ENCODE results near the gene G6PD.
A peak's percentile ranks its signal among the peaks of the same experiment; 100 is the strongest.
"Not testable (repeated sequence)": the region's sequence is repeated elsewhere in the genome, so short reads cannot be mapped to it uniquely, and the experiment has no call there.

The G6PD gene

GRCh38 chrX:154546354-154547244 is at the start of gene G6PD:
Gene G6PD (minus strand): TSS chrX:154546846. CDS start chrX:154546155, 691 bp downstream.
- FAIRE-seq = no peak

- no peak for FAIRE-seq
Observed at GRCh38 chrX:154595559-154596249, 49.1 kb upstream of the G6PD start.

DNA sequence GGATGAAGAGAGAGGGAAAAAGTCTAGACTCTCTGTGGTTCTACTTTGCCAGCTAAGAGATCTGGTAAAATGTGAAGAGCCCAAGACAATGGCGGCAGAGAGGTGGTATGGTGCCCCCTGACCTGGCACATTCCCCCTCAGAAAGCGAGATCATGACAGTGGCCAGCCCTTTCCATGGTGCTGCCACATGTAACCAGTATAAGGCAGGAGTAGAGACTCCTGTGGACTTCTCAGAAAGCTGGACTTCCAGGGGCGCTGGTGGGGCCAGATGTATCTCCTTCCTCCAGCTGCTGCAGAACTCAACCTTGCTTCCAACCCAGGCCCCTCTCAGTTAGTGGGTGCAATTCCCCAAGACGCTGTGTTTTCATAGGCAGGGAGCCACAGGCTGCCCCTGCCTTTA is 47.8 kb upstream of the G6PD start:
- FAIRE-seq = no peak

GRCh38 chrX:154593201-154593600 is 46.6 kb upstream of the G6PD start:
- no peak for FAIRE-seq

- no peak for FAIRE-seq
Observed at GRCh38 chrX:154592505-154592904, 45.9 kb upstream of the G6PD start.

DNA sequence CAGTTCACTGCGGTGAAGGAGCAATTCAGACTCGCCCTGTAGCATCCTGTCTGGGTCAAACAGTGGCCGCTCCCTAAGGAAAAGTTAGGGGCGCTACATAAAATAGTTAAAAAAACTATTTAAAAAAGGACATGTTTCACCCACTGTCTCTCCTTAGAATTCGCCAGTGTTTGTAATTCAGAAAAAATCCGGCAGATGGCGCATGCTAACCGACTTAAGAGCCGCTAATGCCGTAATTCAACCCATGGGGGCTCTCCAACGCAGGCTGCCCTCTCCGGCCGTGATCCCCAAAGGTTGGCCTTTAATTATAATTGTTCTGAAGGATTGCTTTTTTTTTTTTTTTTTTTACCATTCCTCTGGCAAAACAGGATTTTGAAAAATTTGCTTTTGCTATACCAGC is 43.8 kb upstream of the G6PD start:
- FAIRE-seq = peak; percentile 16

DNA sequence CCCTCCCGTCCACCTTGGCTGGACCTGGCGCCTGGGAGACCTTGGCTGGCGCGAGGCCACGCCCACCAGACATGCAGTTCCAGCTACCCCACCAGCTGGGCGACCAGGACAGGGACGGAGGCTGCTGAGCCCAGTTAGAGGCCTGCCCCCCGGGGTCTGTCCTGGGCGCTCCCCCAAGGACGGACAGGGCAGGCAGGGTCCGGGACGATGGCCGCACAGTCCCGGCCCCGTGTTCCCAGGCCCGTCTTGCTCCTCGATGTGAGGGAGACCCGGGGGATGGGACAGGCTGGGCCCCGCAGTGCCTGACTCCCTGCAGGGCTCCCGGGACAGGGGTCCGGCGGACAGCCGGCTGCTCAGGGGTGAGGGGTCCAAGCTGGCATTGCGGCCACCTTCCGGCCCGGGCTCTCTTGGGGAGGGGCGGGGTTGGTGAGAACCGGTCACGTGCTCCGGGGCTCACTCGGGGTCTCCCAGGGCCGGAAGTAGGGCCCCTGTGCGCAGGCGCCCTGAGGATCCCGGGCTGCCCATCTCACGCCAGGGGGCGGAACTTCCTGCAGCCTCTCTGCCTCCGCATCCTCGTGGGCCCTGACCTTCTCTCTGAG is 38.0 kb upstream of the G6PD start, which contains the start of gene CTAG1A:
CTAG1A (plus strand) TSS at position 549 of the 599 bp plus-strand sequence. CDS start 74 bp downstream, outside the sequence.
- not testable (repeated sequence) for FAIRE-seq

- not testable (repeated sequence) for FAIRE-seq
Observed at GRCh38 chrX:154582994-154583393, 36.3 kb upstream of the G6PD start.

DNA sequence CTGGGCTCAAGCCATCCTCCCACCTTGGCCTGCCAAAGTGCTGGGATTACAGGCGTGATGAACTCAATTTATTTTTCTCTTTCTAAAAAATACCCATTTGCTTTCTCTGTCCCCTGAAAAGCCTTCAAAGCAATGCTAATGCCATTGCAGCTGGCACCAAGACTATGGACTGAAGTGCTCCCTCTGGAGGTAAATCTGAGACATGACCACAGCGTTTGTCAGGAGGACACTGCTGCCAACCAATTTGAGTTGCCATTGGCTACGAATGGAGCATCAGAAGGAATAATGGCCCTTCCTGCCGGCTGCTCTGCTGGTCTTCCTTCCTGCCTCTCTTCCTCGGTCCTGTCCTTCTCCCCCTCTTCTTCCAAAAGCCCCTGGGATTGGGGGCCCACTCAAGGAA is 28.4 kb upstream of the G6PD start:
- peak; percentile 80 for FAIRE-seq

DNA sequence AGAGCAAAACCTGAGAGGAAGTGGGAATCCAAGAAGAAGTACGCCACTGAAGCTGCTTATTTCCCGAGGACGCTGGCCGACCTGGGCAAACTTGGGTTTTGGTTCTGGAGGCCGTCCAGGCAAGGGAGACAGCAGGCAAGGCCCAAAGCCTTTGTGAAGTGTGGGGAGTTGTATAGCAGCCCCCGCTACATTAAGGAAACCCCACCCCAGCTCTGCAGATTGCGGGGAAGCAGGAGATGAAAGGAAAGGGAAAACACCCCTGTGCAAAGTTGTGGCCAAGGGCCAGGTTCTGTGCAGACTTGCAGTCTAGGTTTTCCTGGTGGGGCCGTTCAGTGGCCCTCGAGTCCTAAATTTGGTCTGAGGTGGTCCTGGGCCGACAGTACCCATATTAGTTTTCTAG is 26.4 kb upstream of the G6PD start:
- FAIRE-seq = not testable (repeated sequence)

DNA sequence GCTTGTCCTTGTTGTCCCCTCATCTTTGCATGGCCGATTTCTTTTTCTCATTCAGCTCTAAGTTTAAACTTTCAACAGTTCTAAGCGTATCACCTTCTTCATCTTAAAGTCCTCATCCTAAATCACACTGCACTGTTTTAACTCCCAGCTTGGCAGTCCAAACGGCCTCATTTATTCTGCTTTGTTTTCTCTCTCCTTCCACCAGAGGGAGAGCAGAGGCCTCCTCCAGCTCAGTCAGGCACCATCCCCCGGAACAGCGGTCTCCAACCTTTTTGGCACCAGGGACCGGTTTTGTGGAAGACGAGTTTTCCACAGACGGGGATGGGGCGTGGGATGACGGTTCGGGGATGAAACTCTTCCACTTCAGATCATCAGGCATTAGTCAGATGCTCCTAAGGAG is 23.7 kb upstream of the G6PD start:
- not testable (repeated sequence) for FAIRE-seq

DNA sequence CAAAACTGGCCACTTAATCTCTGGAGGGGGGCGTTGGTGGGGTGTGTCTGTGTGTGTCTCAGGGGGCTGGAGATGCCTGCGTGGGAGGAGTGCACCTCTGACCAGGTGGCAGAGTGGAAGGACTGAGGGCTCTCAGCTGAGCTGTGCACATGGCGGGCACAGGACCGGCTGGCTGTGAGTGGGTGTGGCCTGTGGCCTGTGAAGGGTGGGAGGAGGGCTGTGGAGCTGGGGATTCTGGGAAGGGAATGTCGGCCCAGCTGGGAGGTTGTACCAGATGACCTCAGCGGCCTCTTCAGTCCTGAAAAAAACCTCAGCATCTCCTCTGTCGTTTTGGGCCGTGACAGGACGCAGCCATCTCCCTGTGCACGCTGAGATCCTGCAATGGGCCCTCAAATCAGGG is 15.6 kb upstream of the G6PD start:
- not testable (repeated sequence) for FAIRE-seq

GRCh38 chrX:154560326-154560725 is 13.7 kb upstream of the G6PD start:
- not testable (repeated sequence) for FAIRE-seq

GRCh38 chrX:154558896-154559295 is 12.2 kb upstream of the G6PD start:
- FAIRE-seq = not testable (repeated sequence)

DNA sequence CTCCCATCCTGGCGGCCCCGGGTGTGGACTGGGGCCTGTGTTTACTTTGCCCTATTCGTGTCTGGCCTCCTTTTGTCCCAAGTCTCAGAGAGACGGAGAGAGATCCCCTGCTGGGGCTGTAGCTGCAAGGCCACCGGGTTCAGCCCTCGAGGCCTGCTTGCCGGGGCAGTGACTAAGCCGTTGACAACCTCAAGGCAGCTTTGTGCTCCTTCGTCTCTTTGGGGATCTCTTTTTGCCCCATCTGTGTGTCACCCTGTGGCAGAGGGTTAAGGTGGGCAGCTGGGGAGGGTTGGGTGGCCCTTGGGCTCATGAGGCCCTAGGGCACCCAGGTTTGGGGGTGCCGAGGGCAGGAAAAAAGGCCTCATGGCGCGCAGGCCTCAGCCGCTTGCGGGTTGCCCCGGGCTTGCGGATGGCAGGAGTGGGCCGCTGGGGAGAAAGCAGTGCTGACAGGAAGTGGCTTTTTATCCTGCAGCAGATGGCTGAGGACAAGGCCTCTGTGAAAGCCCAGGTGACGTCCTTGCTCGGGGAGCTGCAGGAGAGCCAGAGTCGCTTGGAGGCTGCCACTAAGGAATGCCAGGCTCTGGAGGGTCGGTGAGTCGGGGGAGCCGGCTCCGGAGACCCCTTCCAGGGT is 11.5 kb upstream of the G6PD start:
- not testable (repeated sequence) for FAIRE-seq

DNA sequence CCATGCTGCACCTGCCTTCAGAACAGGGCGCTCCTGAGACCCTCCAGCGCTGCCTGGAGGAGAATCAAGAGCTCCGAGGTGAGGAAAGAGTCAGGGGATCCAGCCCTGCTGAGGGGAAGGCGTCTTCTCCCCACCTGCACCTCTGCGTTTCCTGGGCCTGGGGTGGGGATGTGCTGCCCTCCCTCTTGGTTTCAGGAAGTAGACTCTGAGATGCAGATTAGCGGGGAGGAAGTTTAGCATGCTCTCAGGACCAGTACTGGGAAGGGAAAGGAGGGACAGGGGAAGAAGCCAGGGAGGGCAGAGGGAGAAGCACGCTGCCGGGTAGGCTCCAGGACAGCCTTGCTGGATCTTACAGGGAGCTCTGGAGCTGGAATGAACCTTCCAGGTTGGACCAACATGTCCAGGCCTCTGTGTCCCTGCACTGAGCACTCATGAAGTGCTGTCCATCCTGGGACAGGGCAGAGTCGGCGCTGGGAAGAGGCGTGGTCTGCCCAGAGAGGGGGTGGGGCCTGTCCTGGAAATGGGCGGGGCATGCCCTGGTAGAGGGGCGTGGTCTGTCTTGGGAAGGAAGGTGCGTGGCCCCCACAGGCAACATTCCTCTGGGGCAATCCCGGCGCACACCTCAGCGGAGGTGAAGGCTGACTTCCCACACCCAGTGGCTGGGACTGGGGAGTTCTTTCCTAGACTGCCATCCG is 5.6 kb upstream of the G6PD start:
- not testable (repeated sequence) for FAIRE-seq

DNA sequence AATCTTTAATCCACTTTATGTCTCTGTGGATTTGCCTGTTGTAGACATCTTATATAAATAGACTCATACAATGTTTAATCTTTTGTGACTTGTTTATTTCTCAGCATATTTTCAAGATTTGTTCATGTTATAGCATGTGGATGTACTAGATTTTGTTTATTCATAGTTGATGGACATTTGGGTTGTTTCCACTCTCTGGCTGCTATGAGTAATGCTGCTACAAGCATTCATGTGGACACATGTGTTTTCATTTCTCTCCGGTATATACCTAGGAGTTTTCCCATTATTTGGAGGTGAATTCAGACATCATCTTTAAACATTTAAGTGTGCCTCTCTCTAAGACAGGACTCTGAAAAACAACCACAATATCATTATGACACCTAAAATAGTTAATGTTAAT is 3.1 kb upstream of the G6PD start:
- FAIRE-seq = no peak

DNA sequence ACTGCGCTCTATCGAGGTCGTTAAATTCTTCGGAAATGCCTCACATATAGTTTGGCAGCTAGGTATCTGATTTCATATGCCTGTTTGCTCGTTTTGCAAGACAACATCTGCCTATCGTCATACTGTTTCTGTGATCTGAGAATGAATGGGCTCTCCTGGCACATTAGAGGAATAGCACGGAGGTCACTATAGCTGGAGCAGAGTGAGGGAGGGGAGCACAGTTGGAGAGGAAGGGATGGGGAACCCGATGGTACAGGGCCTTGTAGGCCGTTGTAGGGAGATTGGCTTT is 1.3 kb upstream of the G6PD start:
- FAIRE-seq = no peak

DNA sequence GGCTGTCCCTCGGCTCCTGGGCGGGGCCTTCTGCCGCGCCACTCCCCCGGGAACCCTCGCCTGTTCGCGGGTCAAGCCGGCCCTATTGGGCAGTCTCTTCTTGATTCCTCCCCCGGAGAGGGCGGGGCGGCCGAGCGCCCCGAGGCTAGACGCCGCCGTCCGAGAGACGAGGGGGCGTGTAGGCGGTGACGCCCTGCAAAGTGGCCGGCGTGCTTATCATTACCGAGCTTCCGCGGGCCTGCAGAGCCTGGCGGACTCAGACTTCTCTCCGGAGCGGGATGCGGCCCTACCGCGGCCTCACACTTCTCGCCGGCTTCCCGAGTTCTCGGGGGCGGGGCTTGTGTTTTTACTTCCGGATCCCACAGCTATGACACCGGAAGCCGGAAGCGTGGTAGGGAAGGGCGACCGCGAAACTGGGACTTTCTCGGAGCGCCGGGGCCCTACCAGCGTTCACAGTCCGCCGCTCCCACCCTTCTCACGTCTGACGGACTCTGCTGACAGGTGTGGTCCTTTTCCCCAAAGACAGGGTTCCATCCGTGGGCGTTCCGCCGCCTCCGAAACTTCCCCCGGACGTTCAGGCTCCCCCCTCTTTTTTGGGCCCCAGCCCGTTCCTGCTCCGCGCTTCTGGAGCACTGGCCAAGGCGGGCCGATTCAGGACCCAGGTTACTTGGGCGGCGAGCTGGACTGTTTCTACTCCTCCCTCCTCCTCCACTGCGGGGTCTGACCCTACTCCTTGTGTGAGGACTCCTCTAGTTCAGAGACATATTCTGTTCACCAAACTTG is 790 bp upstream of the G6PD start, which contains the start of gene IKBKG:
IKBKG (plus strand) TSS at position 376 of the 783 bp plus-strand sequence. CDS start 4,383 bp downstream, outside the sequence.
- FAIRE-seq = no peak

- no peak for FAIRE-seq
Observed at GRCh38 chrX:154545673-154546274, 872 bp downstream of the G6PD start.
